SJCRH30 (cell line): ENCODE data around the gene YEATS2. TPM values are rescaled to one million over a fixed set of nuclear protein-coding genes. Genes with fewer than 3 reads are reported as not detected.

Source experiments
- DNase-seq, 2 experiments: peaks; one replicate each; pipeline ENCODE4 v3.0.0-alpha.2; 2015 to 2020
- H3K27ac ChIP-seq: fragments of 250-450 bp; sonication (Bioruptor Pico); 2 replicates; pipeline ENCODE4 v1.5.1; 2020; ENCODE audit warnings: mild to moderate bottlenecking, moderate library complexity
- H3K27me3 ChIP-seq: fragments of 250-450 bp; sonication (Bioruptor Pico); 2 replicates; pipeline ENCODE4 v1.5.1; 2020; ENCODE audit warnings: mild to moderate bottlenecking, moderate library complexity
- H3K36me3 ChIP-seq: fragments of 250-450 bp; sonication (Bioruptor Pico); 2 replicates; pipeline ENCODE4 v1.5.1; 2020; ENCODE audit warnings: mild to moderate bottlenecking, moderate library complexity
- H3K4me1 ChIP-seq: fragments of 250-450 bp; sonication (Bioruptor Pico); 2 replicates; pipeline ENCODE4 v1.5.1; 2020; ENCODE audit warnings: mild to moderate bottlenecking, moderate library complexity
- H3K4me3 ChIP-seq: fragments of 250-450 bp; sonication (Bioruptor Pico); 2 replicates; pipeline ENCODE4 v1.5.1; 2020; ENCODE audit warnings: mild to moderate bottlenecking, moderate library complexity
- H3K9me3 ChIP-seq: fragments of 250-450 bp; sonication (Bioruptor Pico); replicated peaks from 2 replicates; pipeline ENCODE4 v1.5.1; 2020; ENCODE audit warnings: mild to moderate bottlenecking, moderate library complexity
- total RNA-seq: library from RNA; depleted of rRNA; stranded (reverse); fragments of >200 nt; shearing (Covaris generic); gene quantifications from 2 replicates; pipeline ENCODE4 v1.2.3, GENCODE V29; 2014

YEATS2 gene
- total RNA-seq, 1 experiment from 2014 or later = 38.1 TPM

GRCh38 chr3:183807209-183807728 lies 109.7 kb downstream of the YEATS2 start:
- Histone ChIP-seq H3K36me3 (peaks cover 60% of the 10 kb centered on the region), H3K4me1 (no peaks in the 10 kb centered on the region), H3K4me3 (no peak overlapping the region), H3K27me3 (no peaks in the 10 kb centered on the region), H3K9me3 (no peaks in the 10 kb centered on the region), H3K27ac (no peak overlapping the region)
- DNase-seq = no peak

DNA sequence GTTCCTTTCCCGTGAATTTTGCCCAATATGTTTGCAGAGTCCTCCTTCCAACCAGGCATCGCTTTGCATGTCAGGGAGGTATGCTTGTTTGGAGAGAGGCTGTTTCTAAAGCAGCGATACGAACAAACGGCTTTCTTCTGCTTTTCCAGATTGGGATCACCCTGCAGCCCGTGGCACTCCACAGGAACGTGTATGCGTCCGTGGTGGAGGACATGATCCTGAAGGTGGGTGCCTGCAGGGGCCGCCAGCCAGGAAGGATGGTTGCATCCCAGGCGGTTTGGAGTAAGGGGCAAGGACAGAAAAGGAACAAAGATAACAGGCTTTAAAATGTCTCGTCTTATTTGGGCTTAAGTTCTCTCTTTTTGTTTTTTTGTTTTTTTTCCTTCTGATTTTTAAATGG lies 110.3 kb downstream of the YEATS2 start:
- no peak for DNase-seq
- H3K4me1 ChIP-seq = no peaks in the 10 kb centered on the region
- H3K4me3 ChIP-seq = no peak overlapping the region
- H3K27ac ChIP-seq = no peak overlapping the region
- no peaks in the 10 kb centered on the region for H3K27me3 ChIP-seq
- H3K9me3 ChIP-seq = no peaks in the 10 kb centered on the region
- peaks cover 59% of the 10 kb centered on the region for H3K36me3 ChIP-seq

- H3K9me3 ChIP-seq = no peaks in the 10 kb centered on the region
- H3K27ac ChIP-seq = no peak overlapping the region
- no peak for DNase-seq
- H3K36me3 ChIP-seq = peaks cover 59% of the 10 kb centered on the region
- H3K4me3 ChIP-seq = no peak overlapping the region
- no peaks in the 10 kb centered on the region for H3K4me1 ChIP-seq
- no peaks in the 10 kb centered on the region for H3K27me3 ChIP-seq
Observed at GRCh38 chr3:183808355-183808754, 110.8 kb downstream of the YEATS2 start.

DNA sequence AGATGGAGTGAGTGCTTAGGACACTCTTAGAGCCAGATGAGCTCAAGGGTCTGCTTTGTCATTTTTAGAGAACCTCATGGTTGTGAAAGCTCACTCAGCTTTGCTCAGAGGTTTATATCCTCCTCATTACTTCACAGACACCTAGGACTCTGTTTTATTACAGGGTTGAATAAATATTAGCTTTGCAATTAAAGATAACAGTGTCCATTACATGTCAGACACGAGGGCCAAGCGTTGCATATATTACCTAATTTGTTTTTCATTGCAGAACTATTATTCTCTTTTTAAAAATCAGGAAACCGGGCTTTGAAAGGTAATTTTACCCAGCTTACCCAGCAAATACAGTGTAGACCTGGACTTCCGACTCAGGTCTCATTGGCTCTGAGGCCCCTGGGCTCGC lies 111.7 kb downstream of the YEATS2 start:
- Histone ChIP-seq H3K27ac (no peak overlapping the region), H3K4me3 (no peak overlapping the region), H3K4me1 (no peaks in the 10 kb centered on the region), H3K36me3 (peaks cover 57% of the 10 kb centered on the region), H3K9me3 (no peaks in the 10 kb centered on the region), H3K27me3 (no peaks in the 10 kb centered on the region)
- no peak for DNase-seq

- Histone ChIP-seq H3K4me1 (no peaks in the 10 kb centered on the region), H3K27ac (no peak overlapping the region), H3K36me3 (peaks cover 51% of the 10 kb centered on the region), H3K9me3 (no peaks in the 10 kb centered on the region), H3K27me3 (no peaks in the 10 kb centered on the region), H3K4me3 (no peak overlapping the region)
- DNase-seq = no peak
Observed at GRCh38 chr3:183810643-183811594, 113.3 kb downstream of the YEATS2 start.

DNA sequence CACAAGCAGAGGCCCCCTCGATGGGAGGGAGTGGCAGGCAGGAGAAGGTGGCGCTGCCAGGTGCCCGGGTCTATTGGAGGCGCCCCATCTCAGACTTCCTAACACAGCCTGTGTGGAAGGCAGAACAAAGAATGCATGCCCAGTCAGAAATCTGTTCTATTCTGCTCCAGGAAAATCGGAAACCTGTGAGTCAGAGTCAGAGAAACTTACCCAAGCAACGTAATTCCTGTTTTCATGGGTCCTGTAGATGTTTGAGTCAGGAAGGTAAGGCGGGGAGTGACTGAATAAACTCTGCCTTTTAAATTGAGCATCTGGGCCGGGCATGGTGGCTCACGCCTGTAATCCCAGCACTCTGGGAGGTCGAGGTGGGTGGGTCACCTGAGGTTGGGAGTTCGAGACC lies 114.0 kb downstream of the YEATS2 start:
- Histone ChIP-seq H3K4me1 (no peaks in the 10 kb centered on the region), H3K9me3 (no peaks in the 10 kb centered on the region), H3K27ac (no peak overlapping the region), H3K27me3 (no peaks in the 10 kb centered on the region), H3K36me3 (peaks cover 51% of the 10 kb centered on the region), H3K4me3 (no peak overlapping the region)
- no peak for DNase-seq

- Histone ChIP-seq H3K27me3 (no peaks in the 10 kb centered on the region), H3K27ac (no peak overlapping the region), H3K4me3 (no peak overlapping the region), H3K36me3 (peaks cover 40% of the 10 kb centered on the region), H3K9me3 (no peaks in the 10 kb centered on the region), H3K4me1 (no peaks in the 10 kb centered on the region)
- no peak for DNase-seq
Observed at GRCh38 chr3:183812761-183813445, 115.3 kb downstream of the YEATS2 start.

DNA sequence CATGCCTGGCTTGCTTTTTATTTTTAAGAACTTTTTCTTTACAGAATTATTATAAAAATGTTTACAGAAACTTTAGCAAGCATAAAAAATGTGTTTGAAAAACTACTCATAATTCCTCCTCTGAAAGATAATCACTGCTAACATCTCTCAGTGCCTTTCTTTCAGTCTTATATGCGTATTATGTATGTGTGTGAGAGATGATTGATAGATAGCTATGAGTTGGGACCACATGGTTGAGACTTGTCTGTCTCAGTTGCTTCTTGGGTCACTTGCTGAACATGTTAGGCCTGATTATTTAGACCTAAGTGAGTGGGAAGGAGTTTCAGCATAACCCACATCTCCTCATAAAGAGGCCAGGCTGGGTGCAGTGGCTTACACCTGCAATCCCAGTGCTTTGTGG lies 116.6 kb downstream of the YEATS2 start:
- DNase-seq = no peak
- Histone ChIP-seq H3K36me3 (peaks cover 28% of the 10 kb centered on the region), H3K9me3 (no peaks in the 10 kb centered on the region), H3K4me1 (no peaks in the 10 kb centered on the region), H3K4me3 (no peak overlapping the region), H3K27ac (no peak overlapping the region), H3K27me3 (no peaks in the 10 kb centered on the region)

- Histone ChIP-seq H3K4me1 (no peaks in the 10 kb centered on the region), H3K27me3 (no peaks in the 10 kb centered on the region), H3K9me3 (no peaks in the 10 kb centered on the region), H3K4me3 (no peak overlapping the region), H3K27ac (no peak overlapping the region), H3K36me3 (peaks cover 16% of the 10 kb centered on the region; the same call in 1 of the 2 replicates)
- DNase-seq = no peak
Observed at GRCh38 chr3:183815563-183815940, 118.0 kb downstream of the YEATS2 start.

- Histone ChIP-seq H3K36me3 (peaks cover 14% of the 10 kb centered on the region; the same call in 1 of the 2 replicates), H3K27ac (no peak overlapping the region)
Observed at GRCh38 chr3:183815951-183816475, 118.4 kb downstream of the YEATS2 start.

DNA sequence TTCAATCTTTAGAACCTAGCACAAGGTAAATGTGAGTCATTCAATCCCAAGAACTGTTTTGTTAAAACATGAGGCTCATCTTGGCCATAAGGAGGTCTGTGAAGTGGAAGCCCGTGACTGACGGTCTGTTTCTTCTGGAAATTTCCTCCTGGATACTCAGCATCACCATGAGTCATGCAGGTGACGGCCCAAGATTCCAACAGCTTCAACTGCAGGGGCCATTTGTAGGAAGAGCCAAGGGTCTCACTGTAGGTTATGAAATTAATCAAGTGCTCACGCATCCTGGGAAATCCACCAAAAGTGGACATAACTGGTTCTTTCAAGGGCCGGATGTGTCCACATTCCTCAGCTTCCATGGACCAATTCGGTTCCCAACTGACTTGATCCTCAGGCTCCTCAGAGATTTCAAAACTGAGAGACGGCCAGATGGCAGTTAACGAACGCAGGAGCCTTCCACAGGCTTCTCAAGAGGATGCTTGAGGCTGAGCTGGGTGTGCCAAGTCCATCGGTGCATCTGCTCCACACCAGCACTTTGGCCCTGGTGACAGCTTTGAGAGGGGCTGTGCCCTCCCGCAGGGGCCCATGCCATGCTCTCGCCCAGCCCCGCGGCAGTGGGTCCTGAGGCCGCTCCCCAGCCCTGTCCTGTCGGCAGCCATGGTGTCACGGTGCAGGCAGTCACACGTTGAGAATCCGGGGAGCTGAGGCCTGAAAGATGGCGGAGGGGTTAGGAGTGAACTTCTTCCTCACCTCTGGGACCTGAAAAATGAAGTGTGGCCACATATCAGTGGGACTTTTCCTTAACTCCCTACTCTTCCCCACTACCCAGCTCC lies 119.3 kb downstream of the YEATS2 start:
- no peaks in the 10 kb centered on the region for H3K9me3 ChIP-seq
- H3K27me3 ChIP-seq = no peaks in the 10 kb centered on the region
- H3K36me3 ChIP-seq = 0 out of 2 replicates have a peak, but pooled peaks cover 9% of the 10 kb centered on the region

More at GRCh38 chr3:183815951-183816475, 118.4 kb downstream of the YEATS2 start:
- H3K4me3 ChIP-seq = no peak overlapping the region
- no peak for DNase-seq
- no peaks in the 10 kb centered on the region for H3K9me3 ChIP-seq
- no peaks in the 10 kb centered on the region for H3K27me3 ChIP-seq
- H3K4me1 ChIP-seq = no peaks in the 10 kb centered on the region

DNA sequence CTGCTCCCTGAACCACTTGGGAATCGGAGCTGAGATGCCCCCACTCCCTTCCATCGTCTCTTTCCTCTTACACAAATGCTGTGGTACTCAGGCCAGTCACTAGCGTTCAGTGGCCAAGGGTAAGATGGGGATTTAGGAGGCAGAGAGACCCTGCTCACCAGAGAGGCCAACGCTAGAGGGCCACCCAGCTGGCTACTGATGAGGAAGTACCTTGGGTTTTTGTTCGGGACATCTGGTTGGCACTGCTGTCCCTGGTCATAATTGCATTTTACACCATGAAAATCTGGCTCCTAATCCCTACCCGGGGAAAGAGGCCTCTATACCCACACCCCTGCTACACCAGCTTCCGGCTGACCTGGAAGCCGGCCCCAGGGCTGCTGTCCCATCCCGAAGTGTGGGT lies 120.0 kb downstream of the YEATS2 start:
- H3K27ac ChIP-seq = no peak overlapping the region
- H3K27me3 ChIP-seq = no peaks in the 10 kb centered on the region
- no peak for DNase-seq

More for the DNA sequence above, 119.3 kb downstream of the YEATS2 start:
- Histone ChIP-seq H3K27ac (no peak overlapping the region), H3K4me1 (no peaks in the 10 kb centered on the region), H3K4me3 (no peak overlapping the region)
- no peak for DNase-seq

DNA sequence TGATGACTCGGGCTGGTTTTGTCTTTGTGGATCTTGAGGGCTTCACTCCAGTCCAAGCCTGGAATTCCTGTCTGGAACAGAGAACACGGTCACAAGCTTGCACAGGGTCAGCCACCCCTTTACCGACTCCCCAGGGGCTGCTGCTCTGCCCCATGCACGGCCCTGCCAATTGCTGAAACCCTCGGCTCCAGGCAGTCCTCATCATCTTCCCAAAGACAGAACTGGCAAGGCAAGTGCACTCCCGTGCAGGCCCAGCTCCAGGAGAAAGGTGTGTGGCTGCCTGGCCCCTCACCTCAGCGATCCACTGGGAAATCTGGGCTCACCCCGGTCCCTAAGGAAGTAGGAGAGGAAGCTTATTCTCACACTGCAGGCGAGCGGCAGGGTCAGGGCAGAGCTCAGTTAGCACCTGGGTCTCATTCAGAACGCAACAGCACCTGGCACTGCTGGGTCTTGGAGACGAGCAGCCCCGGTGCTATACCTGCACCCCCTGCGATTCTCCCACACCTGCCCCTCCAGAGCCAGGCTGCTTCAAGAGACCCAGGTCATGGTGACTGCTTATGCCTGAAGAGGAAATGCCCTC lies 120.5 kb downstream of the YEATS2 start:
- no peak for DNase-seq
- Histone ChIP-seq H3K4me3 (no peak overlapping the region), H3K4me1 (no peaks in the 10 kb centered on the region), H3K27ac (no peak overlapping the region), H3K36me3 (0 out of 2 replicates have a peak, but pooled peaks cover 7% of the 10 kb centered on the region), H3K9me3 (no peaks in the 10 kb centered on the region), H3K27me3 (no peaks in the 10 kb centered on the region)

More for the DNA sequence above, 120.0 kb downstream of the YEATS2 start:
- no peaks in the 10 kb centered on the region for H3K4me1 ChIP-seq
- H3K9me3 ChIP-seq = no peaks in the 10 kb centered on the region
- H3K4me3 ChIP-seq = no peak overlapping the region
- 0 out of 2 replicates have a peak, but pooled peaks cover 9% of the 10 kb centered on the region for H3K36me3 ChIP-seq
